OCI-LY7 (cell line): ENCODE results near the gene ADAM12. TPM values are rescaled to one million over a fixed set of nuclear protein-coding genes. Genes with fewer than 3 reads are reported as not detected.

Source experiments
- BruUV-seq: library from RNA; stranded (reverse); fragments of 400-500 nt; replicated peaks from 2 replicates; lab custom pipeline; 2021; lab: Mats Ljungman, UMichigan
- CTCF ChIA-PET: fragments of 300-600 bp; sonication (Branson Sonifier 250); formaldehyde crosslinking; loops from one replicate; lab custom pipeline; 2022; ENCODE audit warnings: antibody characterized with exemption; ENCODE audit not compliant: unreplicated experiment; lab: Charles Lee
- POLR2A ChIA-PET: fragments of 300-600 bp; sonication (Branson Sonifier 250); formaldehyde crosslinking; loops from one replicate; lab custom pipeline; 2022; ENCODE audit warnings: antibody characterized with exemption; lab: Charles Lee
- DNase-seq: peaks from one replicate; pipeline ENCODE4 v3.0.0-alpha.2; 2015; ENCODE audit warnings: low spot score
- H2AFZ ChIP-seq: fragments of 200-600 bp; sonication (generic), shearing (Covaris generic); 2 replicates; pipeline ENCODE4 v1.6.1; 2014; ENCODE audit warnings: mild to moderate bottlenecking, antibody characterized with exemption, low read length, moderate library complexity
- H3K27ac ChIP-seq: fragments of 200-600 bp; sonication (generic); 2 replicates; pipeline ENCODE4 v1.5.1; 2014; ENCODE audit warnings: mixed run types, low read depth, mild to moderate bottlenecking, moderate library complexity, low read length, inconsistent platforms; ENCODE audit not compliant: poor library complexity, severe bottlenecking
- H3K36me3 ChIP-seq: fragments of 200-600 bp; sonication (generic); 2 replicates; pipeline ENCODE4 v1.6.1; 2014; ENCODE audit warnings: mild to moderate bottlenecking, antibody characterized with exemption, low read length, moderate library complexity, mixed read lengths; ENCODE audit not compliant: insufficient read depth
- H3K4me1 ChIP-seq: fragments of 200-600 bp; sonication (generic); 2 replicates; pipeline ENCODE4 v1.5.1; 2014; ENCODE audit warnings: mild to moderate bottlenecking, low read length; ENCODE audit not compliant: insufficient read depth, poor library complexity, severe bottlenecking
- H3K4me2 ChIP-seq: fragments of 200-600 bp; sonication (generic); 2 replicates; pipeline ENCODE4 v1.6.1; 2014; ENCODE audit warnings: mild to moderate bottlenecking, low read length
- H3K4me3 ChIP-seq: fragments of 200-600 bp; sonication (generic); 2 replicates; pipeline ENCODE4 v1.5.1; 2014; ENCODE audit warnings: mild to moderate bottlenecking, low read depth, low read length; ENCODE audit not compliant: poor library complexity, severe bottlenecking
- H3K79me2 ChIP-seq: fragments of 200-600 bp; sonication (generic); 2 replicates; pipeline ENCODE4 v1.6.1; 2016; ENCODE audit warnings: low read depth, mild to moderate bottlenecking, low read length, moderate library complexity, mixed read lengths; ENCODE audit not compliant: insufficient read depth
- H3K9me2 ChIP-seq: fragments of 200-600 bp; sonication (generic); 2 replicates; pipeline ENCODE4 v1.6.1; 2016; ENCODE audit warnings: mild to moderate bottlenecking, low read length, mixed read lengths; ENCODE audit not compliant: insufficient read depth
- H3K9me3 ChIP-seq: fragments of 200-600 bp; sonication (generic); 2 replicates; pipeline ENCODE4 v1.6.1; 2014; ENCODE audit warnings: mild to moderate bottlenecking, mixed run types, low read length, mixed read lengths
- H4K20me1 ChIP-seq: fragments of 200-600 bp; sonication (generic); 2 replicates; pipeline ENCODE4 v1.6.1; 2014; ENCODE audit warnings: mild to moderate bottlenecking, antibody characterized with exemption, low read length, moderate library complexity, mixed read lengths; ENCODE audit not compliant: insufficient read depth
- EZH2phosphoT487 ChIP-seq: fragments of 200-600 bp; sonication (generic); IDR thresholded peaks from 2 replicates; pipeline ENCODE4 v1.6.1; 2018; ENCODE audit warnings: low read depth, borderline replicate concordance, mild to moderate bottlenecking, mixed run types, antibody characterized with exemption, low read length, moderate library complexity, mixed read lengths
- intact Hi-C: fragments of 100-400 bp; cut with micrococcal nuclease; formaldehyde crosslinking; loops from one replicate; pipeline ENCODE4 v1.10.0; 2022; ENCODE audit not compliant: unreplicated experiment
- total RNA-seq, 2 experiments: library from RNA; depleted of rRNA in 1 of 2; stranded (reverse); fragments of >200 nt in 1 of 2; shearing (Covaris generic) in 1 of 2; gene quantifications; 2 replicates each; pipeline ENCODE4 v1.2.3, GENCODE V29; 2014 to 2022
- TF ChIP-seq, protein P1 (sequence below): fragments of 200-600 bp; sonication (generic); conservative IDR thresholded peaks from 2 replicates; pipeline ENCODE4 v1.5.1; 2014; ENCODE audit warnings: mild to moderate bottlenecking, antibody characterized with exemption, low read length, moderate library complexity, mixed read lengths

ADAM12 gene
- total RNA-seq, 2 experiments from 2014 or later: 0.06 TPM; not detected in 1

DNA sequence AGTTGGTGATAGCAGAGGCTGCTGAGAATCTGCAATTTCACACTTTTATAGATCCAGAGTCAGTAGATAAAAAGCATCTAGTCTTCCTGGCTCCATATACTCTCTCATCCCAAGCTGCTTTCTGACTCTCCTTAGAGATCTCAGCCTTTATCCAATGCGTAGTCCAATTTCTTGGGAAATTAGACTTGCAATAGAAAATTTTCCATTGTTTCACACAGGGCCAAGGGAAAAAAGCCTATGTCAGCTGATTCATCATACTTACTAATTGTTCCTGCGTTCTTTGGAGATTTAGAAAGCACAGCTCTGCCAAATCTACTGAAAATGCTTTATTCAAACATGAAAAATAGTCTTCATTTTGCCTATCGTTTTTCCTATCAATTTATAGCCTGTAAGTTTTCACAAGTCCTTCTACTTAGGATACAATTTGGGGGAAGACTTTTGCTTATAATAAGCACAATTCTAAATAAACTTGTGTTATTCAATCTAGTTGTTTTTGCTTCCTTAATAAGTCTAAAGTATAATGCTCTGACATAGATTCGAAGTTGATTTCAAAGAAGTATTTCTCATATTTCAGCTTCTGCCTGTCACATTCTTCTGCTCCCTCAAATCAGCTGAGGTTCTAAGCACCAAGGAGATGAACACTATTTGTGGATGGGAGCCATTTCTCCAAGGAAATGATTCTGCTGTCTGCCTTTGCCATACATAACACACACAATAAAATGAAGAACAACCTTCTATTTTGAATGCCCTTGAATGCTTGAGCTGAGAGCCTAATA lies 165.4 kb downstream of the ADAM12 start:
- BruUV-seq: no TSS peak
- Histone ChIP-seq H3K9me2 (no peaks in the 10 kb centered on the region), H2AFZ (no peak overlapping the region), H3K4me2 (no peak overlapping the region), H4K20me1 (no peaks in the 10 kb centered on the region), H3K27ac (no peak overlapping the region), H3K4me3 (no peak overlapping the region), H3K4me1 (no peaks in the 10 kb centered on the region), H3K36me3 (no peaks in the 10 kb centered on the region), H3K9me3 (no peaks in the 10 kb centered on the region), H3K79me2 (no peaks in the 10 kb centered on the region)
- intact Hi-C loops: no loop called here
- CTCF ChIA-PET: no interaction called here
- POLR2A ChIA-PET: no interaction called here
- no peak for DNase-seq
- TF ChIP-seq EZH2phosphoT487: no peak
- TF ChIP-seq, protein P1, sequence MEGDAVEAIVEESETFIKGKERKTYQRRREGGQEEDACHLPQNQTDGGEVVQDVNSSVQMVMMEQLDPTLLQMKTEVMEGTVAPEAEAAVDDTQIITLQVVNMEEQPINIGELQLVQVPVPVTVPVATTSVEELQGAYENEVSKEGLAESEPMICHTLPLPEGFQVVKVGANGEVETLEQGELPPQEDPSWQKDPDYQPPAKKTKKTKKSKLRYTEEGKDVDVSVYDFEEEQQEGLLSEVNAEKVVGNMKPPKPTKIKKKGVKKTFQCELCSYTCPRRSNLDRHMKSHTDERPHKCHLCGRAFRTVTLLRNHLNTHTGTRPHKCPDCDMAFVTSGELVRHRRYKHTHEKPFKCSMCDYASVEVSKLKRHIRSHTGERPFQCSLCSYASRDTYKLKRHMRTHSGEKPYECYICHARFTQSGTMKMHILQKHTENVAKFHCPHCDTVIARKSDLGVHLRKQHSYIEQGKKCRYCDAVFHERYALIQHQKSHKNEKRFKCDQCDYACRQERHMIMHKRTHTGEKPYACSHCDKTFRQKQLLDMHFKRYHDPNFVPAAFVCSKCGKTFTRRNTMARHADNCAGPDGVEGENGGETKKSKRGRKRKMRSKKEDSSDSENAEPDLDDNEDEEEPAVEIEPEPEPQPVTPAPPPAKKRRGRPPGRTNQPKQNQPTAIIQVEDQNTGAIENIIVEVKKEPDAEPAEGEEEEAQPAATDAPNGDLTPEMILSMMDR: no peak

DNA sequence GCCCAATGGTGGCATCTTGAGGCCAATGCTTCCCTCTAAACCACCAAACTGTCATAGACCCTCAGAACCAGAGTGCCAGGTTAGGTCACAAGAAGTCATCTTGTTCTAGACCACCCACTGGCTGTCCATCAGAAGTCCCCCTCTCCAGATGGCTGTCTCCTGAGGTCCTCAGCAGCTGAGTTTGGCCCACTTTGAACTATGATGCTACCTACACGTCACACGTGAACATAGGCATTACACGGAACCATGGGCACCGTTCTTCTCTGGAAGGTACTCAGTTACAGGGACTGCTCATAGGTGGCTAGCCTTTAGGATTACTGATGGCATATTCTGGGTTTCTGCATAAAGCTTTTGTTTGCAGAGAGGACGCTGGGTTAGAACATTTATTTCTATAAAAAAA lies 166.4 kb downstream of the ADAM12 start:
- ChIA-PET CTCF (no interaction called here), POLR2A (interaction anchor here (0.8 kb wide), 1 partner anchor 17 kb away, joined by 4 read pairs; no protein-coding TSS in a partner anchor)
- no TSS peak for BruUV-seq
- no peak overlapping the region for H3K4me2 ChIP-seq
- intact Hi-C loops: no loop called here
- no peaks in the 10 kb centered on the region for H3K9me2 ChIP-seq
- H3K27ac ChIP-seq: no peak overlapping the region
- no peak for DNase-seq
- no peaks in the 10 kb centered on the region for H3K4me1 ChIP-seq
- no peaks in the 10 kb centered on the region for H3K79me2 ChIP-seq
- no peaks in the 10 kb centered on the region for H3K36me3 ChIP-seq
- no peak overlapping the region for H2AFZ ChIP-seq
- H4K20me1 ChIP-seq: no peaks in the 10 kb centered on the region
- no peaks in the 10 kb centered on the region for H3K9me3 ChIP-seq
- TF ChIP-seq, protein P1: no peak
- no peak for TF ChIP-seq EZH2phosphoT487
- H3K4me3 ChIP-seq: no peak overlapping the region
